Spleen (tissue), 11 donors: Measurements from ENCODE around the gene RPTOR. TPM values are rescaled to one million over a fixed set of nuclear protein-coding genes. Genes with fewer than 3 reads are reported as not detected.

Source experiments
- DNase-seq: peaks from one replicate; pipeline ENCODE4 v3.0.0-alpha.2; 2020
- H3K27ac ChIP-seq, 8 donors: fragments of 200-600 bp; sonication (generic) in 7 of 8; 1 replicate in 4 of 8; 2 replicates in 4 of 8; pipeline versions ENCODE4 v1.5.0 to v1.8.0; 2016 to 2021; ENCODE audit warnings: inconsistent platforms in 4 of 8, mild to moderate bottlenecking in 4 of 8, moderate library complexity in 1 of 8
- H3K27me3 ChIP-seq, 7 donors: fragments of 200-600 bp; sonication (generic) in 6 of 7; replicated peaks in 1 of 7; 1 replicate in 4 of 7; 2 replicates in 3 of 7; pipeline versions ENCODE4 v1.5.0 to v1.8.0; 2016 to 2021; ENCODE audit warnings: inconsistent platforms in 3 of 7, mild to moderate bottlenecking in 1 of 7
- H3K36me3 ChIP-seq, 6 donors: fragments of 200-600 bp; sonication (generic) in 5 of 6; 1 replicate in 4 of 6; 2 replicates in 2 of 6; pipeline versions ENCODE4 v1.5.0 to v1.8.0; 2016 to 2021; ENCODE audit warnings: inconsistent platforms in 2 of 6
- H3K4me1 ChIP-seq, 6 donors: fragments of 200-600 bp; sonication (generic) in 5 of 6; 1 replicate in 3 of 6; 2 replicates in 3 of 6; pipeline versions ENCODE4 v1.5.0 to v1.8.0; 2016 to 2021; ENCODE audit warnings: inconsistent platforms in 3 of 6
- H3K4me3 ChIP-seq, 8 donors: fragments of 200-600 bp; sonication (generic) in 7 of 8; 1 replicate in 4 of 8; 2 replicates in 4 of 8; pipeline versions ENCODE4 v1.5.0 to v1.8.0; 2016 to 2021; ENCODE audit warnings: inconsistent platforms in 4 of 8, mild to moderate bottlenecking in 4 of 8, moderate library complexity in 2 of 8
- H3K9me3 ChIP-seq, 8 donors: fragments of 200-600 bp; sonication (generic) in 7 of 8; 1 replicate in 4 of 8; 2 replicates in 4 of 8; pipeline versions ENCODE4 v1.5.0 to v1.8.0; 2016 to 2021; ENCODE audit warnings: inconsistent platforms in 4 of 8
- POLR2A ChIP-seq, 3 donors: fragments of 450-650 bp; IDR thresholded peaks; one replicate each; pipeline ENCODE4 v1.5.1; 2017; ENCODE audit warnings: antibody characterized with exemption in 3 of 3, mild to moderate bottlenecking in 1 of 3
- POLR2AphosphoS5 ChIP-seq, 3 donors: sonication (generic); formaldehyde crosslinking; IDR thresholded peaks; one replicate each; pipeline ENCODE4 v1.5.1; 2017; ENCODE audit warnings: antibody characterized with exemption in 3 of 3
- WGBS, 5 donors: extraction: QIAGEN DNeasy Blood & Tissue Kit in 3 of 5; methylation state at CpG; one replicate each; pipeline versions ENCODE4 v1.1.5 to v1.1.7; 2013 to 2018; 5-methylcytosine and 5-hydroxymethylcytosine counted together
- intact Hi-C: fragments of 100-400 bp; cut with DNase I; formaldehyde crosslinking; loops from one replicate; pipeline ENCODE4 v1.15.0; 2023; ENCODE audit warnings: low total_unique reads
- polyA plus RNA-seq, 3 donors: library from polyadenylated mRNA; stranded (reverse); fragments of 200-250 nt; gene quantifications; one replicate each; pipeline ENCODE4 v1.2.1, GENCODE V29; 2013
- total RNA-seq, 7 donors: library from RNA; depleted of rRNA in 3 of 7; stranded (reverse); fragments of >200 nt in 3 of 7; fragmentation: NEBNext Ultra II Directional in 4 of 7; extraction: Animal tissue kit (Norgen Biotek cat#: 25700) in 4 of 7; gene quantifications; one replicate each; pipeline versions ENCODE4 v1.1.0 to v1.2.1, GENCODE V29; 2016 to 2021
- TF ChIP-seq, protein P1 (sequence below), 11 experiments: fragments of 200-600 bp in 7 of 11; fragments of 450-650 bp in 4 of 11; sonication (generic) in 4 of 11; IDR thresholded peaks in 8 of 11; conservative IDR thresholded peaks in 3 of 11; 1 replicate in 7 of 11; 2 replicates in 4 of 11; pipeline versions ENCODE4 v1.4.0 to v1.8.0; 2016 to 2021; ENCODE audit warnings: antibody characterized with exemption in 11 of 11, inconsistent platforms in 4 of 11, mild to moderate bottlenecking in 1 of 11
- donor health status: healthy with polysubstance abuse.
- donor health status: DM: no; HTN: no; CAD: no; lungs with moderate emphysema.
- donor health status: DM: no; HTN: no; CAD: no.
- donor health status: Bipolar disorder and iron deficiency.
- donor health status: healthy.
- donor health status: DM: no; HTN: no; CAD: no.
- donor health status: DM: yes; HTN: yes; CAD: no.

Gene RPTOR
- total and polyA plus RNA-seq, 10 donors: 3.1 to 61.2 (median 40.7) TPM

DNA sequence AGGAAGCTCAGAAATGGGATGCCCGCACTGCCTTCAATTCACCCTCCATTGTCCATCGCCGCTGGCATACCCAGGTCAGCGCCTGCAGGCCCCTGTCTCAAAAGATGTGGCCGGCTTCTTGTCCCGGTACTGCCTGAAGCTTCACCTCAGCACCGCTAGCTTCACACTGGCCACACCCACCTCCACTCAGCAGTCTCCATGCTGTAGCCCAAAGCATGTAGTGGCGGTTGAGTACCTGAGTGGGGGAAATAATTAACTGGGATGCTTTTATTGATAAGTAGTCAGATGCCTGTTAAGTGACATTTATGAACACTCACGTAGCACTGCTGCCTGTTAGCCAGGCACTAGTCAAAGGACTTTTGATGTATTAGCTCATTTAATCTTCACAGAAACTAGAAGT lies 143.2 kb downstream of the RPTOR start:
- H3K4me3 ChIP-seq: no peak overlapping the region
- no peaks in the 10 kb centered on the region for H3K4me1 ChIP-seq
- intact Hi-C loops: no loop called here
- TF ChIP-seq, protein P1, sequence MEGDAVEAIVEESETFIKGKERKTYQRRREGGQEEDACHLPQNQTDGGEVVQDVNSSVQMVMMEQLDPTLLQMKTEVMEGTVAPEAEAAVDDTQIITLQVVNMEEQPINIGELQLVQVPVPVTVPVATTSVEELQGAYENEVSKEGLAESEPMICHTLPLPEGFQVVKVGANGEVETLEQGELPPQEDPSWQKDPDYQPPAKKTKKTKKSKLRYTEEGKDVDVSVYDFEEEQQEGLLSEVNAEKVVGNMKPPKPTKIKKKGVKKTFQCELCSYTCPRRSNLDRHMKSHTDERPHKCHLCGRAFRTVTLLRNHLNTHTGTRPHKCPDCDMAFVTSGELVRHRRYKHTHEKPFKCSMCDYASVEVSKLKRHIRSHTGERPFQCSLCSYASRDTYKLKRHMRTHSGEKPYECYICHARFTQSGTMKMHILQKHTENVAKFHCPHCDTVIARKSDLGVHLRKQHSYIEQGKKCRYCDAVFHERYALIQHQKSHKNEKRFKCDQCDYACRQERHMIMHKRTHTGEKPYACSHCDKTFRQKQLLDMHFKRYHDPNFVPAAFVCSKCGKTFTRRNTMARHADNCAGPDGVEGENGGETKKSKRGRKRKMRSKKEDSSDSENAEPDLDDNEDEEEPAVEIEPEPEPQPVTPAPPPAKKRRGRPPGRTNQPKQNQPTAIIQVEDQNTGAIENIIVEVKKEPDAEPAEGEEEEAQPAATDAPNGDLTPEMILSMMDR (IDR thresholded peaks at IDR 0.05 in 8 of 11, conservative IDR thresholded peaks at IDR 0.05 in 3 of 11): no peak
- TF ChIP-seq POLR2A (IDR thresholded peaks at IDR 0.05) (no peak), POLR2AphosphoS5 (IDR thresholded peaks at IDR 0.05) (no peak)
- WGBS, 5 donors: 92 to 99% (median 98%) methylated on average over 9 of the region's 9 CpGs
- no peak for DNase-seq
- H3K27me3 ChIP-seq: no peaks in the 10 kb centered on the region
- no peaks in the 10 kb centered on the region for H3K9me3 ChIP-seq
- H3K36me3 ChIP-seq: peaks cover 0 to 36% (median 0%) of the 10 kb centered on the region in 6 donors
- no peak overlapping the region for H3K27ac ChIP-seq

DNA sequence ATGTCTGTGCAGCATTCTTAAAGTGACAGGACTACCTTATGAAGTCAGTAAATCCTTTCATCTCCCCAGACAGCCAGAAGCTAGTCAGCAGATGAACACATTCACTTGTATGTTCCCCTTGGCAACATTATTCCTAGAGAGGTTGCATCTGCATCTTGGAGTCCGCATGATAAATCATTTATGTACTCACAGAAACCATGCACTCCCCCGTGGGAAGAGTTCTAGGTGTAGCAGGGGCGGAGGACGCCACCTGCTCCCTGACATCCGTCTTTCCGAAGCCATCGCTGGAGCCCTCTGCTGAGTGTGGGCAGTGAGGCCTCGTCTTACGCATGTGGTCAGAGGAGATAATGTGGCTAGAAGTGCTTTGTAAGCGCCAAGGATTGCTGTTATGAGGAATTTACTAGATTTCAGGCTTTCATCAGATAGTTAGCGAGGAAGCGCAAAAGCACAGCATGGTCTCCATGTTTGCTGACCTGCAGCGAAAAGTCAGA lies 144.5 kb downstream of the RPTOR start:
- intact Hi-C loops: no loop called here
- Histone ChIP-seq H3K9me3 (no peaks in the 10 kb centered on the region), H3K36me3 (peaks cover 0 to 24% (median 0%) of the 10 kb centered on the region in 6 donors), H3K27me3 (no peaks in the 10 kb centered on the region), H3K27ac (no peak overlapping the region), H3K4me1 (peaks cover 0 to 11% (median 5%) of the 10 kb centered on the region in 6 donors), H3K4me3 (no peak overlapping the region)
- no peak for DNase-seq
- 83 to 94% (median 92%) methylated on average over 11 to 13 of the region's 13 CpGs for WGBS, 5 donors
- TF ChIP-seq, protein P1 (IDR thresholded peaks at IDR 0.05 in 8 of 11, conservative IDR thresholded peaks at IDR 0.05 in 3 of 11): no peak
- TF ChIP-seq POLR2AphosphoS5 (IDR thresholded peaks at IDR 0.05): no peak
- TF ChIP-seq POLR2A (IDR thresholded peaks at IDR 0.05): no peak

DNA sequence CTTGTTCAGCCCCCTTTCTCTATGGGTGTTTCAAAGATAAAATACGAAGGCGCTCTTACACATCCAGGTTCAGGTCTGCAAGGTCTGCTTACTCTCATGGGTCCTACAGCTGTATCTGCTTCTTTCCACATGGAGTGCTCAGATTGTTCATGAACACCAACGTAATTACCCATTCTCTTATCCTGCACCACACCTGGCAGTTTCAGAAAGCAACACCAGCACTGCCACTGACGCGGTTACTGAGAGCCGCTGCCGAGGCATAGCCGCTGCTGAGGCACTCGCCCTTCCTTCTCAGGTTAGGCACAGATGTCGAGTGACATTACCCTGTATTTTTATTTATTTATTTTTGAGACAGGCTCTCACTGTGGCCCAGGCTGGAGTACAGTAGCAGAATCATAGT lies 147.1 kb downstream of the RPTOR start:
- intact Hi-C loops: no loop called here
- Histone ChIP-seq H3K4me1 (peaks cover 0 to 37% (median 22%) of the 10 kb centered on the region in 6 donors), H3K9me3 (no peaks in the 10 kb centered on the region), H3K4me3 (no peak overlapping the region), H3K27me3 (no peaks in the 10 kb centered on the region), H3K27ac (no peak overlapping the region), H3K36me3 (peaks cover 0 to 20% (median 0%) of the 10 kb centered on the region in 6 donors)
- DNase-seq: no peak
- TF ChIP-seq POLR2A (IDR thresholded peaks at IDR 0.05): no peak
- TF ChIP-seq, protein P1 (IDR thresholded peaks at IDR 0.05 in 8 of 11, conservative IDR thresholded peaks at IDR 0.05 in 3 of 11): no peak
- TF ChIP-seq POLR2AphosphoS5 (IDR thresholded peaks at IDR 0.05): no peak
- WGBS, 5 donors: 93 to 95% (median 94%) methylated on average over 10 of the region's 10 CpGs

DNA sequence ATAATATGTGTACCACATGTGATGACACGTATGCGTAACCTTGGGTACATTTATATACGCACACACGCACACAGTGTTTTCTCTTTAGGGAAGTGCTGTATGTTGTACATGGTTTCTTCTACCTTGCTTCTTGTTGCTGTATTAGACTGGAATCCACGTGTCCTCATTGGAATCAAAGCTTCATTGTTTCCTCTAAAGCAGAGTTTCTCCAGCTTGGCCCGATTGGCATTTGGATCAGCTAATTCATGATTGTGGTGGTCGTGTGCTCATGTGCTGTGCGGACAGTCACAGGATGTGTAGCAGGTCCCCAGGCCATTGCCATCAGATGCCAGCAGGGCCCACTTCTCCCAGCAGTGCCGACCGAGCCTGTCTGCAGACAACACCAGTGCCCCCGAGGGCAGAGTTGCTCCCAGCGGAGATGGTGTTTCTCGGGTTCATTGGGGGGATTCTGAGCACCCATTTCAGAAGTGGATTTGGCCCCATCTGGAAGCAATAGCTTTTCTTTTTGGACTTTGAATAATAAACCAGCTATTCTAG lies 148.4 kb downstream of the RPTOR start:
- Histone ChIP-seq H3K9me3 (no peaks in the 10 kb centered on the region), H3K27me3 (no peaks in the 10 kb centered on the region), H3K36me3 (peaks cover 0 to 7% (median 0%) of the 10 kb centered on the region in 6 donors), H3K27ac (no peak overlapping the region), H3K4me3 (no peak overlapping the region), H3K4me1 (peaks cover 0 to 46% (median 24%) of the 10 kb centered on the region in 6 donors)
- TF ChIP-seq POLR2A (IDR thresholded peaks at IDR 0.05) (no peak), POLR2AphosphoS5 (IDR thresholded peaks at IDR 0.05) (no peak)
- TF ChIP-seq, protein P1 (IDR thresholded peaks at IDR 0.05 in 8 of 11, conservative IDR thresholded peaks at IDR 0.05 in 3 of 11): no peak
- 83 to 92% (median 86%) methylated on average over 13 of the region's 13 CpGs for WGBS, 5 donors
- intact Hi-C loops: no loop called here
- no peak for DNase-seq
